Measurements from ENCODE around the gene GPER1.
"Not testable (repeated sequence)": the region's sequence is repeated elsewhere in the genome, so short reads cannot be mapped to it uniquely, and the experiment has no call there.

Gene GPER1

GRCh38 chr7:1142051-1142635, 54.2 kb downstream of the GPER1 start:
- TF ChIP-seq, protein P1, sequence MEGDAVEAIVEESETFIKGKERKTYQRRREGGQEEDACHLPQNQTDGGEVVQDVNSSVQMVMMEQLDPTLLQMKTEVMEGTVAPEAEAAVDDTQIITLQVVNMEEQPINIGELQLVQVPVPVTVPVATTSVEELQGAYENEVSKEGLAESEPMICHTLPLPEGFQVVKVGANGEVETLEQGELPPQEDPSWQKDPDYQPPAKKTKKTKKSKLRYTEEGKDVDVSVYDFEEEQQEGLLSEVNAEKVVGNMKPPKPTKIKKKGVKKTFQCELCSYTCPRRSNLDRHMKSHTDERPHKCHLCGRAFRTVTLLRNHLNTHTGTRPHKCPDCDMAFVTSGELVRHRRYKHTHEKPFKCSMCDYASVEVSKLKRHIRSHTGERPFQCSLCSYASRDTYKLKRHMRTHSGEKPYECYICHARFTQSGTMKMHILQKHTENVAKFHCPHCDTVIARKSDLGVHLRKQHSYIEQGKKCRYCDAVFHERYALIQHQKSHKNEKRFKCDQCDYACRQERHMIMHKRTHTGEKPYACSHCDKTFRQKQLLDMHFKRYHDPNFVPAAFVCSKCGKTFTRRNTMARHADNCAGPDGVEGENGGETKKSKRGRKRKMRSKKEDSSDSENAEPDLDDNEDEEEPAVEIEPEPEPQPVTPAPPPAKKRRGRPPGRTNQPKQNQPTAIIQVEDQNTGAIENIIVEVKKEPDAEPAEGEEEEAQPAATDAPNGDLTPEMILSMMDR (IDR thresholded peaks at IDR 0.05; ENCODE audit: low read depth, low read length, missing control alignments) = no peak
- DNase-seq (ENCODE audit: low read depth) = no peak
- in situ Hi-C loops (cut with HindIII; ENCODE audit: low sequenced_read_pairs) = no loop called here
- no peak overlapping the region for H3K4me3 ChIP-seq (ENCODE audit: low read depth, low read length)

- in situ Hi-C loops (cut with HindIII; ENCODE audit: low sequenced_read_pairs); DNase-seq (ENCODE audit: low read depth); H3K4me3 ChIP-seq (ENCODE audit: low read depth, low read length): not testable (repeated sequence)
Observed at GRCh38 chr7:1143031-1143430, 55.1 kb downstream of the GPER1 start.

Data from astrocyte of the cerebellum (primary cell).